Activated T-helper 1 cell treated with Interleukin-2 at 50 U/mL for 16 hours (primary cell): ENCODE data around the gene RWDD4.

ENCODE experiments used
- DNase-seq: peaks from one replicate; pipeline ENCODE4 v3.0.0-alpha.2; 2020; ENCODE audit warnings: low read depth

Gene RWDD4

GRCh38 chr4:183659029-183659871 lies at the start of gene RWDD4, which contains the start of gene TRAPPC11:
Gene RWDD4 (minus strand): TSS chr4:183659185. CDS start chr4:183658952, 233 bp downstream.
Gene TRAPPC11 (plus strand): TSS chr4:183659293. CDS start chr4:183663868, 4,575 bp downstream.
- DNase-seq: peak; percentile 93

GRCh38 chr4:183702492-183702891 lies 43.5 kb upstream of the RWDD4 start:
- no peak for DNase-seq

- no peak for DNase-seq
These were observed 41.4 kb upstream of the RWDD4 start for GRCh38 chr4:183700407-183700806.

GRCh38 chr4:183698909-183699308 lies 39.9 kb upstream of the RWDD4 start:
- DNase-seq: no peak

- DNase-seq: no peak
These were observed 32.9 kb upstream of the RWDD4 start for GRCh38 chr4:183691897-183692296.

GRCh38 chr4:183691006-183691405 lies 32.0 kb upstream of the RWDD4 start:
- no peak for DNase-seq

- DNase-seq: no peak
These were observed 29.2 kb upstream of the RWDD4 start for GRCh38 chr4:183688216-183688615.

- no peak for DNase-seq
These were observed 27.5 kb upstream of the RWDD4 start for GRCh38 chr4:183686461-183686860.

- DNase-seq: no peak
These were observed 22.1 kb upstream of the RWDD4 start for GRCh38 chr4:183681119-183681518.

GRCh38 chr4:183675625-183676024 lies 16.6 kb upstream of the RWDD4 start:
- no peak for DNase-seq

GRCh38 chr4:183674153-183674552 lies 15.2 kb upstream of the RWDD4 start:
- DNase-seq: no peak

GRCh38 chr4:183670960-183671555 lies 12.1 kb upstream of the RWDD4 start:
- no peak for DNase-seq

GRCh38 chr4:183670251-183670650 lies 11.3 kb upstream of the RWDD4 start:
- no peak for DNase-seq

GRCh38 chr4:183666088-183666487 lies 7.1 kb upstream of the RWDD4 start:
- DNase-seq: no peak

- DNase-seq: no peak
These were observed 872 bp upstream of the RWDD4 start for GRCh38 chr4:183659872-183660242.

- no peak for DNase-seq
These were observed 490 bp downstream of the RWDD4 start for GRCh38 chr4:183658362-183659028.

- DNase-seq: no peak
These were observed 1.4 kb downstream of the RWDD4 start for GRCh38 chr4:183657564-183657963.

- no peak for DNase-seq
These were observed 13.7 kb downstream of the RWDD4 start for GRCh38 chr4:183645326-183645725.

- no peak for DNase-seq
These were observed 19.7 kb downstream of the RWDD4 start for GRCh38 chr4:183639291-183639690.

GRCh38 chr4:183638436-183638835 lies 20.5 kb downstream of the RWDD4 start:
- no peak for DNase-seq

GRCh38 chr4:183637461-183637860 lies 21.5 kb downstream of the RWDD4 start:
- no peak for DNase-seq

GRCh38 chr4:183636923-183637322 lies 22.1 kb downstream of the RWDD4 start:
- no peak for DNase-seq

GRCh38 chr4:183636503-183636902 lies 22.5 kb downstream of the RWDD4 start:
- DNase-seq: no peak
